GM21381 (cell line): Measurements from ENCODE around the gene CHST9.

Source experiments
- ATAC-seq: cut with Tn5 transposase; IDR thresholded peaks from one replicate; pipeline ENCODE4 v1.9.1; 2021; ENCODE audit warnings: mild to moderate bottlenecking, moderate library complexity; ENCODE audit not compliant: unreplicated experiment

The CHST9 gene

GRCh38 chr18:26874283-26874682, 310.8 kb downstream of the CHST9 start:
- no peak for ATAC-seq

GRCh38 chr18:26869640-26870039, 315.5 kb downstream of the CHST9 start:
- ATAC-seq = no peak

- no peak for ATAC-seq
Observed at GRCh38 chr18:26868968-26869586, 316.0 kb downstream of the CHST9 start.

GRCh38 chr18:26867471-26867870, 317.6 kb downstream of the CHST9 start:
- no peak for ATAC-seq

GRCh38 chr18:26865557-26865956, 319.6 kb downstream of the CHST9 start, which contains the start of gene AQP4:
Gene AQP4 (minus strand): TSS chr18:26865707. CDS start chr18:26865689, 18 bp downstream.
- no peak for ATAC-seq

- no peak for ATAC-seq
Observed at GRCh38 chr18:26864658-26865057, 320.4 kb downstream of the CHST9 start.

- no peak for ATAC-seq
Observed at GRCh38 chr18:26863921-26864497, 321.1 kb downstream of the CHST9 start.

- no peak for ATAC-seq
Observed at GRCh38 chr18:26863122-26863879, 321.8 kb downstream of the CHST9 start.

- ATAC-seq = no peak
Observed at GRCh38 chr18:26862084-26862483, 323.0 kb downstream of the CHST9 start.
